ENCODE data around the gene DNM3.
A peak's percentile ranks its signal among the peaks of the same experiment; 100 is the strongest.
"Not testable (repeated sequence)": the region's sequence is repeated elsewhere in the genome, so short reads cannot be mapped to it uniquely, and the experiment has no call there.

Gene DNM3

GRCh38 chr1:171841050-171841910, at the start of gene DNM3:
TSS of gene DNM3 (plus strand) at chr1:171841498. CDS start at chr1:171841657, 159 bp downstream.
- DNase-seq (ENCODE audit: low read depth): peak; percentile 79

GRCh38 chr1:171792656-171793369, 48.5 kb upstream of the DNM3 start:
- DNase-seq (ENCODE audit: low read depth): no peak

- no peak for DNase-seq (ENCODE audit: low read depth)
Measured at GRCh38 chr1:171793636-171794035, 47.7 kb upstream of the DNM3 start.

- peak; percentile 30 for DNase-seq (ENCODE audit: low read depth)
Measured at GRCh38 chr1:171794085-171794484, 47.2 kb upstream of the DNM3 start.

- DNase-seq (ENCODE audit: low read depth): no peak
Measured at GRCh38 chr1:171796592-171796991, 44.7 kb upstream of the DNM3 start.

GRCh38 chr1:171798311-171798710, 43.0 kb upstream of the DNM3 start:
- no peak for DNase-seq (ENCODE audit: low read depth)

GRCh38 chr1:171798765-171799164, 42.5 kb upstream of the DNM3 start:
- DNase-seq (ENCODE audit: low read depth): no peak

GRCh38 chr1:171799166-171799565, 42.1 kb upstream of the DNM3 start:
- no peak for DNase-seq (ENCODE audit: low read depth)

GRCh38 chr1:171799698-171800097, 41.6 kb upstream of the DNM3 start:
- DNase-seq (ENCODE audit: low read depth): not testable (repeated sequence)

GRCh38 chr1:171800342-171800741, 41.0 kb upstream of the DNM3 start:
- DNase-seq (ENCODE audit: low read depth): no peak

- no peak for DNase-seq (ENCODE audit: low read depth)
Measured at GRCh38 chr1:171800851-171801250, 40.4 kb upstream of the DNM3 start.

- no peak for DNase-seq (ENCODE audit: low read depth)
Measured at GRCh38 chr1:171801487-171801891, 39.8 kb upstream of the DNM3 start.

- DNase-seq (ENCODE audit: low read depth): no peak
Measured at GRCh38 chr1:171802207-171802606, 39.1 kb upstream of the DNM3 start.

- no peak for DNase-seq (ENCODE audit: low read depth)
Measured at GRCh38 chr1:171803045-171803444, 38.3 kb upstream of the DNM3 start.

- no peak for DNase-seq (ENCODE audit: low read depth)
Measured at GRCh38 chr1:171803461-171804022, 37.8 kb upstream of the DNM3 start.

- no peak for DNase-seq (ENCODE audit: low read depth)
Measured at GRCh38 chr1:171805395-171806115, 35.7 kb upstream of the DNM3 start.

- DNase-seq (ENCODE audit: low read depth): no peak
Measured at GRCh38 chr1:171807556-171807955, 33.7 kb upstream of the DNM3 start.

GRCh38 chr1:171809834-171810233, 31.5 kb upstream of the DNM3 start:
- no peak for DNase-seq (ENCODE audit: low read depth)

GRCh38 chr1:171811672-171812071, 29.6 kb upstream of the DNM3 start:
- no peak for DNase-seq (ENCODE audit: low read depth)

GRCh38 chr1:171814692-171815091, 26.6 kb upstream of the DNM3 start:
- DNase-seq (ENCODE audit: low read depth): no peak

GRCh38 chr1:171816300-171816901, 24.9 kb upstream of the DNM3 start:
- DNase-seq (ENCODE audit: low read depth): no peak
